GM12892 (cell line): ENCODE results near the gene CACNB1.

ENCODE experiments used
- POLR2A ChIP-seq: IDR thresholded peaks from 2 replicates; pipeline ENCODE4 v1.6.1; 2011; ENCODE audit warnings: low read depth, low read length, control low read depth
- POLR2AphosphoS5 ChIP-seq: IDR thresholded peaks from 2 replicates; pipeline ENCODE4 v1.6.1; 2011; ENCODE audit warnings: low read depth, low read length, control low read depth
- TAF1 ChIP-seq: IDR thresholded peaks from 2 replicates; pipeline ENCODE4 v1.6.1; 2011; ENCODE audit warnings: low read depth, mild to moderate bottlenecking, control low read depth, low read length, borderline replicate concordance

DNA sequence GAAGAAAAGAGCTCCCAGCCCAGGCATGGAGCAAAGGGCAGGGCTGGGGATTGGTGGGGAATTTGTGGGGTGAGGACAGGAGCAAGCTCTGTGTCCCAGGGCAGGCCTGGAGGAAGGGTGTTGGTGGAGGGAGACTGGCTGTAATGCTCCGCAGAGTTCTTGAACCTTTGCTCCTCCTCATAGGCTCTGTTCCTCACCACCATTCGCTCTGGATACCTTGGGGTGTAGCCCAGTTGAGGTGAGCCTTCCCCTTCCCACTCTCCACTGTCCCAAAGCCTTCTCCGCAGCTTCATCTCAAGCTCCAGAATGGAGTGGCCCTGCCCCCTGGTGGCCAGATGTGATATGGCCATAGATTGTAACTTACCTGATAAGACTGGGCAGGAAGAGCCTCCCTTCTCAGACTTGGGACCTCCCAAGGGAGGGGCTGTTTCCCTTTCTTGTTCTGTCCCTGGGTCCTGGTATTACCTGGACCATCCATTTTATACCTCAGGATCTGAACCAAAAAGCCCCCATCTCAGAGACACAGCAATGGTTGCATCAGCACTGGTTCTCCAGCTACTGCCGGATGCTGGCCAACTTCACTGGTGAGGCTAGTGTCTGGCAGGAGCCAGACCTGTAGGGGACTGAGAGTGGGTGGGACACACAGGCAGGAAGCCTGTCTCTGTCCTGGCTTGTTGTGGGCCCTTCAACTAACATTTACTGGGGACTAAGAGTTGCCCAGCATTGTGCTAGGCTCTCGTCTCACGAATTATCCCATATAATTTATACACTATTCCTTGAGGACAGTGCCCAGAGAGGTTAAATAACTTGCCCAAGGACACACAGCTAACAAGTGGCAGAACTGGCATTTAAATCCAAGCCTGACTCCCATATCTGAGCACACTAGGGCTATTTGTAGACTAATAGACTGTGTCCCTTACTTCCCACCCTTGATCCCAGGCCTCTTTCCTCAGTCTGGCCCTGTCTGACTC is 47.4 kb upstream of the CACNB1 start:
- TF ChIP-seq POLR2A (no peak), POLR2AphosphoS5 (no peak), TAF1 (no peak)
